ENCODE results near the gene SEMA4C.
A peak's percentile ranks its signal among the peaks of the same experiment; 100 is the strongest.

The SEMA4C gene

GRCh38 chr2:96885432-96886347 lies 15.8 kb upstream of the SEMA4C start:
- Histone ChIP-seq H3K4me1 (ENCODE audit: insufficient read depth, low read length) (peaks cover 23% of the 10 kb centered on the region), H3K4me3 (ENCODE audit: low read length) (no peak overlapping the region), H3K27ac (ENCODE audit: low read length) (no peak overlapping the region), H3K9ac (ENCODE audit: low read depth, low read length) (no peak overlapping the region), H3K9me3 (ENCODE audit: insufficient read depth, low read depth, low read length) (no peaks in the 10 kb centered on the region), H3K27me3 (ENCODE audit: insufficient read depth, low read length) (peaks cover 5% of the 10 kb centered on the region; the same call in 1 of the 2 replicates), H3K36me3 (ENCODE audit: insufficient read depth, low read depth, low read length) (no peaks in the 10 kb centered on the region)

DNA sequence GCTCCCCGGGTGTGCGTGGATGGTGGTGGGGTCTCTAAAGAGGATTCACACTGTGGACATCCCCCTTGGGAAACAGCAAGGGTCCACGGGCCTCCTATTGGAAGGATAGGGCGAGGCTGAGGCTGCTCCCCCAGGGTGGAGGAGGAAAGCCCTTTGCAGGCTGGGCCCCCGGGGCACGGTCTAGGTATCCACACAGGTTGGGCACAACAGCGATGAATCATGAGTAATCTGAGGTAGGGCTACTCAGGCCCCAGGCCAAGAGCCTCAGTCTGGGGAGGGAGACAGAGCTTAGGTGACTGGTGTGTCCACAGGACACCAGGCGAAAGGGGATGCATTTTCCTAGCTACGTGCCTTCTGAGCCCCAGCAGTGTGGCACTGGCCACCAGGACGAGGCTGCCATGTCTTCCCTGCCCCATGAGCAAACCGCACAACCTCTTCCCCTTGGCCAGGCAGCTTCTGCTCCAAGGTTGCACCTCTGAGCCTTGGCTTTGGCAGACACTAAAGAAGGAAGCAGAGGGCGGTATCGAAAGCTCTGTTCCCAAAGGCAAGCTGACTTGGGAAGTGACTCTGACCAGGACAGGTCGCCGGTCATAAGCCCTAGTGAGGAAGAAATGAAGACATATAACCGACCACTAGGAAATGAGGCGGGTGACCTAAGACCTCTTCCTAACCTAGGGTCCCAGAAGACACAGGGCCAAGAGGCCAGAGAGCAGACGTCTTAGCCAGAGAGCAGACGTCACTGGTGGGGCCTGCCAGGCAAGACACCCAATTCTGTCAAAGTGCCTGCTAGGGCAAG lies 14.6 kb upstream of the SEMA4C start:
- Histone ChIP-seq H3K36me3 (ENCODE audit: insufficient read depth, low read depth, low read length) (no peaks in the 10 kb centered on the region), H3K9me3 (ENCODE audit: insufficient read depth, low read depth, low read length) (no peaks in the 10 kb centered on the region), H3K9ac (ENCODE audit: low read depth, low read length) (no peak overlapping the region), H3K4me3 (ENCODE audit: low read length) (no peak overlapping the region), H3K27ac (ENCODE audit: low read length) (no peak overlapping the region), H3K27me3 (ENCODE audit: insufficient read depth, low read length) (peaks cover 5% of the 10 kb centered on the region; the same call in 1 of the 2 replicates), H3K4me1 (ENCODE audit: insufficient read depth, low read length) (peaks cover 23% of the 10 kb centered on the region)

- no peaks in the 10 kb centered on the region for H3K36me3 ChIP-seq (ENCODE audit: insufficient read depth, low read depth, low read length)
- H3K9me3 ChIP-seq (ENCODE audit: insufficient read depth, low read depth, low read length): no peaks in the 10 kb centered on the region
- no peak overlapping the region for H3K27ac ChIP-seq (ENCODE audit: low read length)
- no peak overlapping the region for H3K9ac ChIP-seq (ENCODE audit: low read depth, low read length)
- peaks cover 23% of the 10 kb centered on the region for H3K4me1 ChIP-seq (ENCODE audit: insufficient read depth, low read length)
- no peak overlapping the region for H3K4me3 ChIP-seq (ENCODE audit: low read length)
- H3K27me3 ChIP-seq (ENCODE audit: insufficient read depth, low read length): peaks cover 5% of the 10 kb centered on the region; the same call in 1 of the 2 replicates
Measured at GRCh38 chr2:96883306-96883705, 13.4 kb upstream of the SEMA4C start.

DNA sequence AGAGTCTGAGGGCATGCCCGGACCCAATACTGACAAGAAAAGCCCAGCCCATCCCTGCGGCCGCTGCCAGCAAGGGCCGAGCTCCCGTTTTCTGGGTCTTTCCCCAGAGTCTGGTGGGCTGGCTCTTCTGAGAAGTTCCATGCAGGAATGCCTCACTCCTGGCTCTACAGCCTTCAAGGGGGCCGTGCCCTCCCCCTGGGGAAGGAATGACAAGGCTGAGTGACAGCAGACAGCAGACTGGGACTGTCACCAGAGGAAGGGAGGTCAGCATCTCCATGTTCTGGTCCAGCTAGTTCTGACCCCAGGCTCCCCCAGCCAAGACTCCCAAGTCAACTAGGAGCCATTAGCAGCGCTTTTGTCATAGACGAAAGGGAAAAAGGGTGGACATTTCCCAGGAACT lies 13.0 kb upstream of the SEMA4C start:
- Histone ChIP-seq H3K27ac (ENCODE audit: low read length) (no peak overlapping the region), H3K36me3 (ENCODE audit: insufficient read depth, low read depth, low read length) (no peaks in the 10 kb centered on the region), H3K9ac (ENCODE audit: low read depth, low read length) (no peak overlapping the region), H3K27me3 (ENCODE audit: insufficient read depth, low read length) (peaks cover 5% of the 10 kb centered on the region; the same call in 1 of the 2 replicates), H3K4me3 (ENCODE audit: low read length) (no peak overlapping the region), H3K9me3 (ENCODE audit: insufficient read depth, low read depth, low read length) (no peaks in the 10 kb centered on the region), H3K4me1 (ENCODE audit: insufficient read depth, low read length) (peaks cover 23% of the 10 kb centered on the region)

GRCh38 chr2:96882230-96882629 lies 12.3 kb upstream of the SEMA4C start:
- no peaks in the 10 kb centered on the region for H3K9me3 ChIP-seq (ENCODE audit: insufficient read depth, low read depth, low read length)
- H3K9ac ChIP-seq (ENCODE audit: low read depth, low read length): peak overlapping the region; percentile 38; the same call in 1 of the 2 replicates
- no peaks in the 10 kb centered on the region for H3K36me3 ChIP-seq (ENCODE audit: insufficient read depth, low read depth, low read length)
- peaks cover 5% of the 10 kb centered on the region; the same call in 1 of the 2 replicates for H3K27me3 ChIP-seq (ENCODE audit: insufficient read depth, low read length)
- peaks cover 19% of the 10 kb centered on the region for H3K4me1 ChIP-seq (ENCODE audit: insufficient read depth, low read length)
- peak overlapping the region; percentile 43; the same call in 1 of the 2 replicates for H3K4me3 ChIP-seq (ENCODE audit: low read length)
- H3K27ac ChIP-seq (ENCODE audit: low read length): no peak overlapping the region

- H3K36me3 ChIP-seq (ENCODE audit: insufficient read depth, low read depth, low read length): no peaks in the 10 kb centered on the region
- peaks cover 5% of the 10 kb centered on the region; the same call in 1 of the 2 replicates for H3K27me3 ChIP-seq (ENCODE audit: insufficient read depth, low read length)
- H3K4me1 ChIP-seq (ENCODE audit: insufficient read depth, low read length): peaks cover 19% of the 10 kb centered on the region
- peak overlapping the region; percentile 43 for H3K4me3 ChIP-seq (ENCODE audit: low read length)
- H3K9ac ChIP-seq (ENCODE audit: low read depth, low read length): peak overlapping the region; percentile 38; the same call in 1 of the 2 replicates
- H3K27ac ChIP-seq (ENCODE audit: low read length): peak overlapping the region; percentile 41
- H3K9me3 ChIP-seq (ENCODE audit: insufficient read depth, low read depth, low read length): no peaks in the 10 kb centered on the region
Measured at GRCh38 chr2:96881349-96882195, 11.7 kb upstream of the SEMA4C start.

- no peak overlapping the region for H3K27ac ChIP-seq (ENCODE audit: low read length)
- H3K4me1 ChIP-seq (ENCODE audit: insufficient read depth, low read length): peaks cover 25% of the 10 kb centered on the region
- peaks cover 5% of the 10 kb centered on the region; the same call in 1 of the 2 replicates for H3K27me3 ChIP-seq (ENCODE audit: insufficient read depth, low read length)
- no peaks in the 10 kb centered on the region for H3K9me3 ChIP-seq (ENCODE audit: insufficient read depth, low read depth, low read length)
- H3K36me3 ChIP-seq (ENCODE audit: insufficient read depth, low read depth, low read length): no peaks in the 10 kb centered on the region
- peak overlapping the region; percentile 38; the same call in 1 of the 2 replicates for H3K9ac ChIP-seq (ENCODE audit: low read depth, low read length)
- peak overlapping the region; percentile 43; the same call in 1 of the 2 replicates for H3K4me3 ChIP-seq (ENCODE audit: low read length)
Measured at GRCh38 chr2:96880891-96881273, 11.0 kb upstream of the SEMA4C start.

DNA sequence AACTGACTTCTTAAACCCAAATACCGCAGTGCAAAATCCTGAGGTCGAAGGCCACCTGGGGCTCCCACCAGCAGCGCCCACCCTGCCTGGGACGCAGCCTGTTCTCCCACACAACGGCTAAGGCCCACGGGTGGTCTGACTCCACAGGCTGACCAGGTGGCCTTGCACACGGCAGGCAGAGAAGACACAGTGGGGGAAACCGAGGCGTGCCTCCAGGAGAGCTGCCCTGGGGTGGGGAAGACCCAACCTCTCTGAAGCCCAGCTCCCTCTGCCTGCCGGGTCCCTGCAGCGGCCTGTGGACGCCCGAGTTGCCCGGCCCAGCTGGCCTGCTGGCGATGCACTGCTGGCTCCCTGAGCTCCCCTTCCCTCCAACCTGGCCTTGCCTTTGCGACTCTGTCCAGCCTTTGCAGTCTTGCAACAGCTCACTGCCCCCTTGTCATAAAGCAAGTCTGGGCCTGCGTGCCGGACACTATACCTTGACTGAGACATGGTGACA lies 9.7 kb upstream of the SEMA4C start:
- Histone ChIP-seq H3K9ac (ENCODE audit: low read depth, low read length) (no peak overlapping the region), H3K27ac (ENCODE audit: low read length) (no peak overlapping the region), H3K9me3 (ENCODE audit: insufficient read depth, low read depth, low read length) (no peaks in the 10 kb centered on the region), H3K4me1 (ENCODE audit: insufficient read depth, low read length) (peaks cover 36% of the 10 kb centered on the region), H3K27me3 (ENCODE audit: insufficient read depth, low read length) (peaks cover 5% of the 10 kb centered on the region; the same call in 1 of the 2 replicates), H3K36me3 (ENCODE audit: insufficient read depth, low read depth, low read length) (no peaks in the 10 kb centered on the region), H3K4me3 (ENCODE audit: low read length) (no peak overlapping the region)

- H3K9ac ChIP-seq (ENCODE audit: low read depth, low read length): no peak overlapping the region
- H3K27ac ChIP-seq (ENCODE audit: low read length): no peak overlapping the region
- no peak overlapping the region for H3K4me3 ChIP-seq (ENCODE audit: low read length)
- no peaks in the 10 kb centered on the region for H3K36me3 ChIP-seq (ENCODE audit: insufficient read depth, low read depth, low read length)
- H3K9me3 ChIP-seq (ENCODE audit: insufficient read depth, low read depth, low read length): no peaks in the 10 kb centered on the region
- peaks cover 5% of the 10 kb centered on the region; the same call in 1 of the 2 replicates for H3K27me3 ChIP-seq (ENCODE audit: insufficient read depth, low read length)
- peaks cover 36% of the 10 kb centered on the region for H3K4me1 ChIP-seq (ENCODE audit: insufficient read depth, low read length)
Measured at GRCh38 chr2:96878796-96879544, 9.1 kb upstream of the SEMA4C start.

GRCh38 chr2:96878171-96878570 lies 8.3 kb upstream of the SEMA4C start:
- Histone ChIP-seq H3K36me3 (ENCODE audit: insufficient read depth, low read depth, low read length) (no peaks in the 10 kb centered on the region), H3K9me3 (ENCODE audit: insufficient read depth, low read depth, low read length) (no peaks in the 10 kb centered on the region), H3K4me1 (ENCODE audit: insufficient read depth, low read length) (peaks cover 36% of the 10 kb centered on the region), H3K9ac (ENCODE audit: low read depth, low read length) (no peak overlapping the region), H3K27me3 (ENCODE audit: insufficient read depth, low read length) (peaks cover 5% of the 10 kb centered on the region; the same call in 1 of the 2 replicates), H3K27ac (ENCODE audit: low read length) (no peak overlapping the region), H3K4me3 (ENCODE audit: low read length) (no peak overlapping the region)
